ENCODE measurements around the gene ANKRD27. TPM values are rescaled to one million over a fixed set of nuclear protein-coding genes. Genes with fewer than 3 reads are reported as not detected.
"Not testable (repeated sequence)": the region's sequence is repeated elsewhere in the genome, so short reads cannot be mapped to it uniquely, and the experiment has no call there.

The ANKRD27 gene
- total RNA-seq, 2 experiments from 2014 or later, result 36.6 to 37.0 TPM

GRCh38 chr19:32573492-32573794 lies 101.5 kb downstream of the ANKRD27 start:
- DNase-seq (no peak), ATAC-seq (no peak)
- ChIA-PET CTCF (interaction anchor here (0.6 kb wide), 1 partner anchor 190 kb away, joined by 3 read pairs; no protein-coding TSS in a partner anchor), POLR2A (interaction anchor here (0.6 to 0.8 kb wide), 2 partner anchors 120 to 223 kb away, joined by 3 to 5 read pairs; no protein-coding TSS in a partner anchor)
- no peak overlapping the region for H3K27ac Mint-ChIP-seq
- peaks cover 10% of the 10 kb centered on the region for H3K4me1 Mint-ChIP-seq
- H3K36me3 Mint-ChIP-seq (ENCODE audit: low read depth), result no peaks in the 10 kb centered on the region
- peaks cover 10% of the 10 kb centered on the region for H3K27me3 Mint-ChIP-seq
- H3K4me3 Mint-ChIP-seq, result no peak overlapping the region
- H3K9me3 Mint-ChIP-seq (ENCODE audit: low read depth), result no peaks in the 10 kb centered on the region
- intact Hi-C loops (cut with DNase I, micrococcal nuclease), result loop anchor here in 1 of 2 experiments (5.0 kb wide), 1 partner anchor 111 kb away; no protein-coding TSS in a partner anchor

DNA sequence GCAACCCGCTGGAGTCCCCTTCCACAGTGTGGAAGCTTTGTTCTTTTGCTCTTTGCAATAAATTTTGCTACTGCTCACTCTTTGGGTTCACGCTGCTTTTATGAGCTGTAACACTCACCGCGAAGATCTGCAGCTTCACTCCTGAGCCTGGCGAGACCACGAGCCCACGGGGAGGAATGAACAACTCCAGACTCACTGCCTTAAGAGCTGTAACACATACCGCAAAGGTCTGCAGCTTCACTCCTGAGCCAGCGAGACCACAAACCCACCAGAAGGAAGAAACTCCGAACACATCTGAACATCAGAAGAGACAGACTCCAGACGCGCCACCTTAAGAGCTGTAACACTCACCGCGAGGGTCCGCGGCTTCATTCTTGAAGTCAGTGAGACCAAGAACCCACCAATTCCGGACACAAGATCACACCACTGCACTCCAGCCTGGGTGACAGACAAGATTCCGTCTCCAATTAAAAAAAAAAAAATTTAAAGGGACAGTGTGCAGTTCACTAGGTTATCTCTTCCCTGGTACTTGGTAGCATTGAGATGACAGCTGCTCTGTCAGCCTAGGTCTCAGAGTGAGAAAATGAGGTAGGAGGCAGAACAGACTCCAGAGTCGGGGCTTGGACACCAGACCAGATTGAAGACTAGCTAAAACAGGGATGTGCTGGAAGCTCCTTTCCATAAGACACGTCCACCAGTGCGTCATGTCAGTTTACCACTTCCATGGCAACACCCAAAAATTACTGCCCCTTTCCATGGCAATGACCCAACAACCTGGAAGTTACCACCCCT lies 102.1 kb downstream of the ANKRD27 start:
- H3K4me3 Mint-ChIP-seq, result peak overlapping the region; percentile 55
- H3K27ac Mint-ChIP-seq, result peak overlapping the region; percentile 70
- H3K27me3 Mint-ChIP-seq, result peaks cover 10% of the 10 kb centered on the region
- H3K36me3 Mint-ChIP-seq (ENCODE audit: low read depth); H3K9me3 Mint-ChIP-seq (ENCODE audit: low read depth); H3K4me1 Mint-ChIP-seq; DNase-seq: not testable (repeated sequence)
- ATAC-seq, result peak; percentile 70
- ChIA-PET CTCF (interaction anchor here (0.6 to 1.0 kb wide), 2 partner anchors 8 to 190 kb away, joined by 3 to 6 read pairs; no protein-coding TSS in a partner anchor), POLR2A (interaction anchor here (0.6 to 0.8 kb wide), 2 partner anchors 120 to 223 kb away, joined by 3 to 5 read pairs; no protein-coding TSS in a partner anchor)
- intact Hi-C loops (cut with DNase I, micrococcal nuclease), result loop anchor here in 1 of 2 experiments (5.0 kb wide), 1 partner anchor 111 kb away; no protein-coding TSS in a partner anchor

- POLR2A ChIA-PET; H3K36me3 Mint-ChIP-seq (ENCODE audit: low read depth); H3K4me3 Mint-ChIP-seq; ATAC-seq; H3K27ac Mint-ChIP-seq; DNase-seq; H3K4me1 Mint-ChIP-seq; H3K9me3 Mint-ChIP-seq (ENCODE audit: low read depth): not testable (repeated sequence)
- peaks cover 12% of the 10 kb centered on the region for H3K27me3 Mint-ChIP-seq
- CTCF ChIA-PET, result interaction anchor here (1.0 kb wide), 1 partner anchor 9 kb away, joined by 6 read pairs; no protein-coding TSS in a partner anchor
- intact Hi-C loops (cut with DNase I, micrococcal nuclease), result loop anchor here in 1 of 2 experiments (5.0 kb wide), 1 partner anchor 109 kb away; no protein-coding TSS in a partner anchor
Measured at GRCh38 chr19:32571471-32572075, 103.4 kb downstream of the ANKRD27 start.

DNA sequence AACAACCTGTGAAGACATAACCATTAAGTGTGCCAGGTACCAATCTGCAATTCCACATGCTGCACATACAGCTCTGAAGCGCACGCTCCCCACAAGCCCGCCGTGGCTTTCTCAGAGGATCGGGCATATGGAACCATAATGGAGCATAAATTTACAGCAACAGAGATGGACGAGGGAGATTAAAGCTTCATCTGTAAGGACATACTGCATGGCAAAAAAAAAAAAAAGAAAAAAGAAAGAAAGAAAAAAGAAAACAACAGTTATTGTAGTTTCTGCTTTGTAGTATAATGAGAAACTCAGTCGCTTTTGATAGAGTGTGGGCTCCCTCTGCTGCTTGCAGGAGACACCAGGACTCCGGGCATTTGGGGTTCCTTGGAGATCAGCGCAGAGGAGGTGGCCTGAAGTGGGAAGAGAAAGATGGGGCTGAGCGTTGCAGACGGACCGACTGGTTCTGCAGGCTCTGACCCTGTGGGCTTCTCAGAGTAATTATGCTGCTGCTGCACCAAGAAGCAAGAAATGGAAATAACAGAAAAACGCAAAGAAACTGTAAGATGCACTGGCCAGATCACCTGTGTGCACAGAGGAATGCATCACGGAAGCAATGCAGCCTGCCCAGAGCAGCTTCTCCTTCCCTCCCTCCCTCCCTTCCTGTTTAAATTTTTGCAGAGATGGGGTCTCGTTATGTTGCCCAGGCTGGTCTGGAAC lies 104.7 kb downstream of the ANKRD27 start:
- ATAC-seq (peak; percentile 69), DNase-seq (peak; percentile 72)
- H3K36me3 Mint-ChIP-seq (ENCODE audit: low read depth), result no peaks in the 10 kb centered on the region
- peaks cover 10% of the 10 kb centered on the region for H3K4me1 Mint-ChIP-seq
- intact Hi-C loops (cut with DNase I, micrococcal nuclease), result loop anchor here (1.0 to 5.0 kb wide), 3 partner anchors 108 to 282 kb away; no protein-coding TSS in a partner anchor
- CTCF ChIA-PET, result interaction anchor here (0.5 to 1.2 kb wide), 5 partner anchors 101 to 230 kb away, joined by 3 to 5 read pairs (median 3); no protein-coding TSS in a partner anchor
- no peak overlapping the region for H3K27ac Mint-ChIP-seq
- H3K4me3 Mint-ChIP-seq, result no peak overlapping the region
- POLR2A ChIA-PET, result no interaction called here
- H3K27me3 Mint-ChIP-seq, result peaks cover 10% of the 10 kb centered on the region
- no peaks in the 10 kb centered on the region for H3K9me3 Mint-ChIP-seq (ENCODE audit: low read depth)

DNA sequence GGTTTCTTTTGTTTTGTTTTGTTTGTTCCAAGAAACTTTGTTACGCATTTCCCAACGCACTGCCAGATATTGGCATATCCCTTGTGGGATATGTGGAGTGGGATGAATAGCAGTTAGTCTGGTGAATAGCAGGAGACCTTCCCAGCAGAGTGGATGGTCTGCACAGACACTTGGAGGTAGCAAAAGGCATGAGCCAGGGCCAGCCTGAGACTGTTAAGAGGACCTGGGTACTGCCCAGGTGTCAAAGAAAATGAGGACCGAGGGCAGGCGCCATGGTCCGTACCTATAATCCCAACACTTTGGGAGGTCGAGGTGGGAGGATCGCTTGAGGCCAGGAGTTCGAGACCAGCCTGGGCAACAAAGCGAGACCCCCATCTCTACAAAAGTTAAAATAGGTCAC lies 107.5 kb downstream of the ANKRD27 start:
- no peak overlapping the region for H3K27ac Mint-ChIP-seq
- ChIA-PET POLR2A (no interaction called here), CTCF (interaction anchor here (0.6 kb wide), 1 partner anchor 16 kb away, joined by 3 read pairs; no protein-coding TSS in a partner anchor)
- peaks cover under 1% of the 10 kb centered on the region for H3K4me1 Mint-ChIP-seq
- no peaks in the 10 kb centered on the region for H3K9me3 Mint-ChIP-seq (ENCODE audit: low read depth)
- H3K4me3 Mint-ChIP-seq, result no peak overlapping the region
- no peak for DNase-seq
- peaks cover 10% of the 10 kb centered on the region for H3K27me3 Mint-ChIP-seq
- intact Hi-C loops (cut with DNase I, micrococcal nuclease), result no loop called here
- H3K36me3 Mint-ChIP-seq (ENCODE audit: low read depth), result no peaks in the 10 kb centered on the region
- ATAC-seq, result no peak

DNA sequence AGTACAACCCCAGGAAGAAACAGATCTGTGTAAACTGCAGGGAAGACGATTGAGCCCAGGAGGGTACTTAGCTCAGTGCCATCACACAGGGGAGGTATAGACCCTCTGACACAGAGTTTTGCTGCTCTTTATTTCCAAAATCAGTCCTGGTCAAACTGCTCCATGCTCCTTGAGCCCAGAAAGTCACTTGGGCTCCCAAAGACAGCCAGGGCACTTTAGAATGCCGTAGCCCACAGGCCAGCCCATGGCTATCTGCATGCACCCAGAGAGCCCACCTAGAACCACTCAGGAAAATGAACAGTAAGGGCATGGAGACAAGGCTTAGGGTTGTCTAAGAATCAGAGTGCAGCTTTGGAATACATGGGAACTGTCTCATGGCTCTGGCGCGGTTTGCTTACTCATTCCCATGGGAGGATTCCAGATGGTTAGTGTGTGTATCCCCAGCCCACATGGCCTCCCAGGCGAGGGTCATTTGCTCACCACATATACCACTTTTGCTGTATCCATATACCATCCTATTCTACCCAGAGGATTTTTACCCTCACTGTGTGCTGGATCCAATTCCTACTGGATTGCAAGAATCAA lies 108.6 kb downstream of the ANKRD27 start:
- peaks cover 10% of the 10 kb centered on the region for H3K27me3 Mint-ChIP-seq

DNA sequence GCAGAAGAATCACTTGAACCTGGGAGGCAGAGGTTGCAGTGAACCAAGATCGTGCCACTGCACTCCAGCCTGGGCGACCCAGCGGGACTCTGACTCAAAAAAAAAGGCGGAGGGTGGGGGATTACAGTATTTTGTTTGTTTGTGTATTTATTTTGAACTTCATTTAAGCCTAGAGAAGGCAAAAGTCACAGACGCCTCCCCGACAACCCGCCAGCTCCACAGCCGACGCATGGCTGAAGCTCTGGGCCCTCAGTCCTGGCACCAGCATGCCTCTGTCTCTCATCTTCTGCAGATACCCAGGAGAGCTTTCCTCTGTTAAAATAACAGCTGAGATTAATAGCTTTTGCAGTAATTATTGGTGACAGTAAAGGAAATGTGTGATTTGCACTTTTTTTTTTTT lies 111.2 kb downstream of the ANKRD27 start:
- no peak overlapping the region for H3K27ac Mint-ChIP-seq
- no peaks in the 10 kb centered on the region for H3K4me1 Mint-ChIP-seq
- H3K4me3 Mint-ChIP-seq, result no peak overlapping the region
- ChIA-PET CTCF (no interaction called here), POLR2A (no interaction called here)
- H3K9me3 Mint-ChIP-seq (ENCODE audit: low read depth), result no peaks in the 10 kb centered on the region
- intact Hi-C loops (cut with DNase I, micrococcal nuclease), result no loop called here
- H3K27me3 Mint-ChIP-seq, result peaks cover 2% of the 10 kb centered on the region
- DNase-seq (no peak), ATAC-seq (no peak)
- H3K36me3 Mint-ChIP-seq (ENCODE audit: low read depth), result no peaks in the 10 kb centered on the region

More for the DNA sequence above, 108.6 kb downstream of the ANKRD27 start:
- intact Hi-C loops (cut with DNase I, micrococcal nuclease), result no loop called here
- DNase-seq (no peak), ATAC-seq (no peak)
- ChIA-PET CTCF (interaction anchor here (0.6 kb wide), 2 partner anchors 240 to 247 kb away, joined by 3 read pairs; no protein-coding TSS in a partner anchor), POLR2A (no interaction called here)
- H3K4me3 Mint-ChIP-seq, result no peak overlapping the region
- no peaks in the 10 kb centered on the region for H3K9me3 Mint-ChIP-seq (ENCODE audit: low read depth)
- H3K27ac Mint-ChIP-seq, result no peak overlapping the region
- no peaks in the 10 kb centered on the region for H3K36me3 Mint-ChIP-seq (ENCODE audit: low read depth)
- H3K4me1 Mint-ChIP-seq, result no peaks in the 10 kb centered on the region

- CTCF ChIA-PET, result no interaction called here
- Mint-ChIP-seq H3K4me3 (no peak overlapping the region), H3K4me1 (no peaks in the 10 kb centered on the region), H3K27me3 (peaks cover 3% of the 10 kb centered on the region), H3K36me3 (ENCODE audit: low read depth) (no peaks in the 10 kb centered on the region), H3K9me3 (ENCODE audit: low read depth) (no peaks in the 10 kb centered on the region), H3K27ac (no peak overlapping the region)
- ATAC-seq, result no peak
- DNase-seq, result no peak
- POLR2A ChIA-PET, result no interaction called here
- intact Hi-C loops (cut with DNase I, micrococcal nuclease), result no loop called here
Measured at GRCh38 chr19:32558607-32559228, 116.3 kb downstream of the ANKRD27 start.

GRCh38 chr19:32555786-32556185 lies 119.2 kb downstream of the ANKRD27 start:
- no peaks in the 10 kb centered on the region for H3K36me3 Mint-ChIP-seq (ENCODE audit: low read depth)
- intact Hi-C loops (cut with DNase I, micrococcal nuclease), result no loop called here

DNA sequence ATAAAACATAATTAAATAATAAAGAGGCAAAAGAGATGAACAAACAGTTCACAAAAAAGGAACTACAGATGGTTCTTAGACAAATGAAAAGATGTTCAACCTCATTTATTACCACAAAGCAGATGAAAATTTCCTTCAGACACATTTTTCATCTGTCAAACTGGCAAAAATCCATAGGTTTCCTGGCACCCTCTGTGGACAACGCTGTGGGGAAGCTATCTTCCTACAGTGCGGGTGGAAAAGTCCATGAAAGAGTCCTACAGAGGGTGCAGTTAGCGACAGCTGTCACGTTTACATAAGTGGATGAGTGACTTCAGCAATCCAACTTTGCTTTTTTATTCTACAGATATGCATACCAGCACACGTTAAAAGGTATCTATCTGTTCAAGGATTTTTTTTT lies 124.3 kb downstream of the ANKRD27 start:
- Mint-ChIP-seq H3K4me1 (no peaks in the 10 kb centered on the region), H3K9me3 (ENCODE audit: low read depth) (no peaks in the 10 kb centered on the region), H3K27ac (no peak overlapping the region), H3K4me3 (no peak overlapping the region), H3K27me3 (no peaks in the 10 kb centered on the region), H3K36me3 (ENCODE audit: low read depth) (no peaks in the 10 kb centered on the region)
- ATAC-seq, result no peak
- DNase-seq, result no peak
- POLR2A ChIA-PET, result no interaction called here
- CTCF ChIA-PET, result interaction anchor here (0.6 kb wide), 1 partner anchor 28 kb away, joined by 6 read pairs; no protein-coding TSS in a partner anchor
- intact Hi-C loops (cut with DNase I, micrococcal nuclease), result no loop called here

More at GRCh38 chr19:32555786-32556185, 119.2 kb downstream of the ANKRD27 start:
- peaks cover 3% of the 10 kb centered on the region for H3K27me3 Mint-ChIP-seq
- ATAC-seq (peak; percentile 33), DNase-seq (no peak)
- ChIA-PET CTCF (no interaction called here), POLR2A (no interaction called here)
- H3K9me3 Mint-ChIP-seq (ENCODE audit: low read depth), result no peaks in the 10 kb centered on the region
- no peak overlapping the region for H3K27ac Mint-ChIP-seq
- no peaks in the 10 kb centered on the region for H3K4me1 Mint-ChIP-seq
- H3K4me3 Mint-ChIP-seq, result no peak overlapping the region

Measured in activated CD4-positive, alpha-beta T cell treated with anti-CD3 and anti-CD28 coated beads for 36 hours (primary cell).